DMS 273 (cell line): ENCODE data around the gene ZCCHC9.
"Not testable (repeated sequence)": the region's sequence is repeated elsewhere in the genome, so short reads cannot be mapped to it uniquely, and the experiment has no call there.

Source experiments
- DNase-seq: peaks from one replicate; lab custom pipeline; 2025; ENCODE audit not compliant: unreplicated experiment; lab: John Stamatoyannopoulos, UW

Gene ZCCHC9

GRCh38 chr5:81301271-81302015 is at the start of gene ZCCHC9:
ZCCHC9 (plus strand) TSS chr5:81301587; CDS start chr5:81304758, 3,171 bp downstream.
- peak; percentile 98 for DNase-seq

GRCh38 chr5:81251922-81252321 is 49.5 kb upstream of the ZCCHC9 start:
- DNase-seq: no peak

- no peak for DNase-seq
Measured at GRCh38 chr5:81252904-81253303, 48.5 kb upstream of the ZCCHC9 start.

- DNase-seq: no peak
Measured at GRCh38 chr5:81253875-81254274, 47.5 kb upstream of the ZCCHC9 start.

GRCh38 chr5:81254886-81255559 is 46.4 kb upstream of the ZCCHC9 start:
- no peak for DNase-seq

- no peak for DNase-seq
Measured at GRCh38 chr5:81256766-81257165, 44.6 kb upstream of the ZCCHC9 start.

GRCh38 chr5:81262796-81263195 is 38.6 kb upstream of the ZCCHC9 start:
- DNase-seq: not testable (repeated sequence)

- DNase-seq: no peak
Measured at GRCh38 chr5:81265101-81265500, 36.3 kb upstream of the ZCCHC9 start.

- DNase-seq: no peak
Measured at GRCh38 chr5:81268521-81269196, 32.7 kb upstream of the ZCCHC9 start.

- DNase-seq: no peak
Measured at GRCh38 chr5:81269751-81270393, 31.5 kb upstream of the ZCCHC9 start.

- peak; percentile 6 for DNase-seq
Measured at GRCh38 chr5:81270394-81271027, 30.9 kb upstream of the ZCCHC9 start.

GRCh38 chr5:81283976-81284375 is 17.4 kb upstream of the ZCCHC9 start:
- DNase-seq: no peak

GRCh38 chr5:81286059-81286617 is 15.2 kb upstream of the ZCCHC9 start:
- DNase-seq: no peak

GRCh38 chr5:81288021-81288433 is 13.4 kb upstream of the ZCCHC9 start:
- no peak for DNase-seq

- DNase-seq: no peak
Measured at GRCh38 chr5:81290146-81290545, 11.2 kb upstream of the ZCCHC9 start.

GRCh38 chr5:81292130-81292529 is 9.3 kb upstream of the ZCCHC9 start:
- DNase-seq: no peak

GRCh38 chr5:81294021-81294420 is 7.4 kb upstream of the ZCCHC9 start:
- DNase-seq: not testable (repeated sequence)

GRCh38 chr5:81297531-81297930 is 3.9 kb upstream of the ZCCHC9 start:
- no peak for DNase-seq

GRCh38 chr5:81300921-81301270 is 491 bp upstream of the ZCCHC9 start:
- DNase-seq: peak; percentile 58

- no peak for DNase-seq
Measured at GRCh38 chr5:81302596-81302995, 1.2 kb downstream of the ZCCHC9 start.

GRCh38 chr5:81303563-81303962 is 2.2 kb downstream of the ZCCHC9 start:
- no peak for DNase-seq
